ENCODE results near the gene MICB.

DNA sequence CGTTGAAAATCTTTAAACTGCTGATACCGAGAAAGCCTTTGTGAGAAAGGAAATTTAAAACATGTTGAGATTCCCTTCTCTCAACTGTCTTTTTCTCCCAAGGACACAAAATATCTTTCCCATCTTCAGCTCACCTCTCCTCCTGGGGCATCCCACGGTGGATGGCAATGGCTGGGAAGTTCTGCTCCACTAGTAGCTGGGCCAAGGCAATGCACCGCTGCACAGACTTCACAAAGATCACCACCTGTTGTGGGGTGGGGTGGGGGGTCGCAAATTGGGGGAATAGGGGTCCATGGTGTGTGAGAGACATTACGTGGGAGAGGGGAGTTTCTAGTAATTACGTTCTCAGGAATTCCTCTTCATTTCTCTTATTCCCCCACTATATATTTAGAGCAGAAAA lies 33.2 kb downstream of the MICB start:
- TF ChIP-seq, protein P1, sequence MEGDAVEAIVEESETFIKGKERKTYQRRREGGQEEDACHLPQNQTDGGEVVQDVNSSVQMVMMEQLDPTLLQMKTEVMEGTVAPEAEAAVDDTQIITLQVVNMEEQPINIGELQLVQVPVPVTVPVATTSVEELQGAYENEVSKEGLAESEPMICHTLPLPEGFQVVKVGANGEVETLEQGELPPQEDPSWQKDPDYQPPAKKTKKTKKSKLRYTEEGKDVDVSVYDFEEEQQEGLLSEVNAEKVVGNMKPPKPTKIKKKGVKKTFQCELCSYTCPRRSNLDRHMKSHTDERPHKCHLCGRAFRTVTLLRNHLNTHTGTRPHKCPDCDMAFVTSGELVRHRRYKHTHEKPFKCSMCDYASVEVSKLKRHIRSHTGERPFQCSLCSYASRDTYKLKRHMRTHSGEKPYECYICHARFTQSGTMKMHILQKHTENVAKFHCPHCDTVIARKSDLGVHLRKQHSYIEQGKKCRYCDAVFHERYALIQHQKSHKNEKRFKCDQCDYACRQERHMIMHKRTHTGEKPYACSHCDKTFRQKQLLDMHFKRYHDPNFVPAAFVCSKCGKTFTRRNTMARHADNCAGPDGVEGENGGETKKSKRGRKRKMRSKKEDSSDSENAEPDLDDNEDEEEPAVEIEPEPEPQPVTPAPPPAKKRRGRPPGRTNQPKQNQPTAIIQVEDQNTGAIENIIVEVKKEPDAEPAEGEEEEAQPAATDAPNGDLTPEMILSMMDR (IDR thresholded peaks at IDR 0.05; ENCODE audit: low read depth, low read length, missing input control): no peak
- TF ChIP-seq, protein P2, sequence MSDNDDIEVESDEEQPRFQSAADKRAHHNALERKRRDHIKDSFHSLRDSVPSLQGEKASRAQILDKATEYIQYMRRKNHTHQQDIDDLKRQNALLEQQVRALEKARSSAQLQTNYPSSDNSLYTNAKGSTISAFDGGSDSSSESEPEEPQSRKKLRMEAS (IDR thresholded peaks at IDR 0.05): no peak
- no peak for TF ChIP-seq SP1 (IDR thresholded peaks at IDR 0.05)
- TF ChIP-seq, protein P3, sequence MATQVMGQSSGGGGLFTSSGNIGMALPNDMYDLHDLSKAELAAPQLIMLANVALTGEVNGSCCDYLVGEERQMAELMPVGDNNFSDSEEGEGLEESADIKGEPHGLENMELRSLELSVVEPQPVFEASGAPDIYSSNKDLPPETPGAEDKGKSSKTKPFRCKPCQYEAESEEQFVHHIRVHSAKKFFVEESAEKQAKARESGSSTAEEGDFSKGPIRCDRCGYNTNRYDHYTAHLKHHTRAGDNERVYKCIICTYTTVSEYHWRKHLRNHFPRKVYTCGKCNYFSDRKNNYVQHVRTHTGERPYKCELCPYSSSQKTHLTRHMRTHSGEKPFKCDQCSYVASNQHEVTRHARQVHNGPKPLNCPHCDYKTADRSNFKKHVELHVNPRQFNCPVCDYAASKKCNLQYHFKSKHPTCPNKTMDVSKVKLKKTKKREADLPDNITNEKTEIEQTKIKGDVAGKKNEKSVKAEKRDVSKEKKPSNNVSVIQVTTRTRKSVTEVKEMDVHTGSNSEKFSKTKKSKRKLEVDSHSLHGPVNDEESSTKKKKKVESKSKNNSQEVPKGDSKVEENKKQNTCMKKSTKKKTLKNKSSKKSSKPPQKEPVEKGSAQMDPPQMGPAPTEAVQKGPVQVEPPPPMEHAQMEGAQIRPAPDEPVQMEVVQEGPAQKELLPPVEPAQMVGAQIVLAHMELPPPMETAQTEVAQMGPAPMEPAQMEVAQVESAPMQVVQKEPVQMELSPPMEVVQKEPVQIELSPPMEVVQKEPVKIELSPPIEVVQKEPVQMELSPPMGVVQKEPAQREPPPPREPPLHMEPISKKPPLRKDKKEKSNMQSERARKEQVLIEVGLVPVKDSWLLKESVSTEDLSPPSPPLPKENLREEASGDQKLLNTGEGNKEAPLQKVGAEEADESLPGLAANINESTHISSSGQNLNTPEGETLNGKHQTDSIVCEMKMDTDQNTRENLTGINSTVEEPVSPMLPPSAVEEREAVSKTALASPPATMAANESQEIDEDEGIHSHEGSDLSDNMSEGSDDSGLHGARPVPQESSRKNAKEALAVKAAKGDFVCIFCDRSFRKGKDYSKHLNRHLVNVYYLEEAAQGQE (IDR thresholded peaks at IDR 0.05): no peak
- no peak for TF ChIP-seq NR2F2 (IDR thresholded peaks at IDR 0.05)
- TF ChIP-seq, protein P4, sequence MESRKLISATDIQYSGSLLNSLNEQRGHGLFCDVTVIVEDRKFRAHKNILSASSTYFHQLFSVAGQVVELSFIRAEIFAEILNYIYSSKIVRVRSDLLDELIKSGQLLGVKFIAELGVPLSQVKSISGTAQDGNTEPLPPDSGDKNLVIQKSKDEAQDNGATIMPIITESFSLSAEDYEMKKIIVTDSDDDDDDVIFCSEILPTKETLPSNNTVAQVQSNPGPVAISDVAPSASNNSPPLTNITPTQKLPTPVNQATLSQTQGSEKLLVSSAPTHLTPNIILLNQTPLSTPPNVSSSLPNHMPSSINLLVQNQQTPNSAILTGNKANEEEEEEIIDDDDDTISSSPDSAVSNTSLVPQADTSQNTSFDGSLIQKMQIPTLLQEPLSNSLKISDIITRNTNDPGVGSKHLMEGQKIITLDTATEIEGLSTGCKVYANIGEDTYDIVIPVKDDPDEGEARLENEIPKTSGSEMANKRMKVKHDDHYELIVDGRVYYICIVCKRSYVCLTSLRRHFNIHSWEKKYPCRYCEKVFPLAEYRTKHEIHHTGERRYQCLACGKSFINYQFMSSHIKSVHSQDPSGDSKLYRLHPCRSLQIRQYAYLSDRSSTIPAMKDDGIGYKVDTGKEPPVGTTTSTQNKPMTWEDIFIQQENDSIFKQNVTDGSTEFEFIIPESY (IDR thresholded peaks at IDR 0.05): no peak
- TF ChIP-seq, protein P5, sequence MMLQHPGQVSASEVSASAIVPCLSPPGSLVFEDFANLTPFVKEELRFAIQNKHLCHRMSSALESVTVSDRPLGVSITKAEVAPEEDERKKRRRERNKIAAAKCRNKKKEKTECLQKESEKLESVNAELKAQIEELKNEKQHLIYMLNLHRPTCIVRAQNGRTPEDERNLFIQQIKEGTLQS (IDR thresholded peaks at IDR 0.05): no peak
- no peak for TF ChIP-seq HNF4G (IDR thresholded peaks at IDR 0.05)
- no peak for TF ChIP-seq TAF1 (conservative IDR thresholded peaks at IDR 0.05)
- TF ChIP-seq GABPA (IDR thresholded peaks at IDR 0.05 in 1 of 2, conservative IDR thresholded peaks at IDR 0.05 in 1 of 2): no peak
- TF ChIP-seq RAD21 (IDR thresholded peaks at IDR 0.05): no peak
